ENCODE data around the gene THSD8.
"Not testable (repeated sequence)": the region's sequence is repeated elsewhere in the genome, so short reads cannot be mapped to it uniquely, and the experiment has no call there.

Gene THSD8

GRCh38 chr19:12789904-12790619 lies 11.8 kb upstream of the THSD8 start:
- peak; percentile 92 for DNase-seq
- in situ Hi-C loops (cut with HindIII; ENCODE audit: low pct_ligation_motif_present, low pct_unique_long_range_greater_than_20kb, low sequenced_read_pairs), result no loop called here

- no peak for DNase-seq
- in situ Hi-C loops (cut with HindIII; ENCODE audit: low pct_ligation_motif_present, low pct_unique_long_range_greater_than_20kb, low sequenced_read_pairs), result no loop called here
Measured at GRCh38 chr19:12790628-12791344, 11.1 kb upstream of the THSD8 start.

GRCh38 chr19:12791345-12792050 lies 10.4 kb upstream of the THSD8 start, which contains the start of gene JUNB:
Gene JUNB, plus strand, starts transcription at chr19:12791486. Its CDS starts 286 bp downstream, at chr19:12791772.
- peak; percentile 93 for DNase-seq
- in situ Hi-C loops (cut with HindIII; ENCODE audit: low pct_ligation_motif_present, low pct_unique_long_range_greater_than_20kb, low sequenced_read_pairs), result no loop called here

- in situ Hi-C loops (cut with HindIII; ENCODE audit: low pct_ligation_motif_present, low pct_unique_long_range_greater_than_20kb, low sequenced_read_pairs), result no loop called here
- peak; percentile 55 for DNase-seq
Measured at GRCh38 chr19:12792051-12792852, 9.6 kb upstream of the THSD8 start.

- in situ Hi-C loops (cut with HindIII; ENCODE audit: low pct_ligation_motif_present, low pct_unique_long_range_greater_than_20kb, low sequenced_read_pairs), result no loop called here
- DNase-seq, result no peak
Measured at GRCh38 chr19:12792853-12793289, 9.0 kb upstream of the THSD8 start.

- in situ Hi-C loops (cut with HindIII; ENCODE audit: low pct_ligation_motif_present, low pct_unique_long_range_greater_than_20kb, low sequenced_read_pairs), result no loop called here
- peak; percentile 91 for DNase-seq
Measured at GRCh38 chr19:12793290-12794195, 8.3 kb upstream of the THSD8 start.

- no peak for DNase-seq
- in situ Hi-C loops (cut with HindIII; ENCODE audit: low pct_ligation_motif_present, low pct_unique_long_range_greater_than_20kb, low sequenced_read_pairs), result no loop called here
Measured at GRCh38 chr19:12794196-12794941, 7.5 kb upstream of the THSD8 start.

- no peak for DNase-seq
- in situ Hi-C loops (cut with HindIII; ENCODE audit: low pct_ligation_motif_present, low pct_unique_long_range_greater_than_20kb, low sequenced_read_pairs), result no loop called here
Measured at GRCh38 chr19:12794971-12795381, 6.9 kb upstream of the THSD8 start.

- peak; percentile 75 for DNase-seq
- in situ Hi-C loops (cut with HindIII; ENCODE audit: low pct_ligation_motif_present, low pct_unique_long_range_greater_than_20kb, low sequenced_read_pairs), result no loop called here
Measured at GRCh38 chr19:12796146-12797071, 5.5 kb upstream of the THSD8 start.

GRCh38 chr19:12797141-12797587 lies 4.7 kb upstream of the THSD8 start:
- in situ Hi-C loops (cut with HindIII; ENCODE audit: low pct_ligation_motif_present, low pct_unique_long_range_greater_than_20kb, low sequenced_read_pairs), result no loop called here
- DNase-seq, result no peak

GRCh38 chr19:12797607-12798006 lies 4.3 kb upstream of the THSD8 start:
- DNase-seq; in situ Hi-C loops (cut with HindIII; ENCODE audit: low pct_ligation_motif_present, low pct_unique_long_range_greater_than_20kb, low sequenced_read_pairs): not testable (repeated sequence)

GRCh38 chr19:12799742-12800465 lies 2.0 kb upstream of the THSD8 start:
- DNase-seq, result no peak
- in situ Hi-C loops (cut with HindIII; ENCODE audit: low pct_ligation_motif_present, low pct_unique_long_range_greater_than_20kb, low sequenced_read_pairs), result no loop called here

GRCh38 chr19:12800466-12800770 lies 1.5 kb upstream of the THSD8 start:
- in situ Hi-C loops (cut with HindIII; ENCODE audit: low pct_ligation_motif_present, low pct_unique_long_range_greater_than_20kb, low sequenced_read_pairs), result no loop called here
- DNase-seq, result no peak

- no peak for DNase-seq
- in situ Hi-C loops (cut with HindIII; ENCODE audit: low pct_ligation_motif_present, low pct_unique_long_range_greater_than_20kb, low sequenced_read_pairs), result no loop called here
Measured at GRCh38 chr19:12800923-12801465, 875 bp upstream of the THSD8 start.
